GM18508 (cell line): Measurements from ENCODE around the gene CUL1.

Source experiments
- ATAC-seq: cut with Tn5 transposase; IDR thresholded peaks from one replicate; pipeline ENCODE4 v1.9.1; 2021; ENCODE audit warnings: moderate number of reproducible peaks; ENCODE audit not compliant: insufficient read depth, unreplicated experiment

Gene CUL1

DNA sequence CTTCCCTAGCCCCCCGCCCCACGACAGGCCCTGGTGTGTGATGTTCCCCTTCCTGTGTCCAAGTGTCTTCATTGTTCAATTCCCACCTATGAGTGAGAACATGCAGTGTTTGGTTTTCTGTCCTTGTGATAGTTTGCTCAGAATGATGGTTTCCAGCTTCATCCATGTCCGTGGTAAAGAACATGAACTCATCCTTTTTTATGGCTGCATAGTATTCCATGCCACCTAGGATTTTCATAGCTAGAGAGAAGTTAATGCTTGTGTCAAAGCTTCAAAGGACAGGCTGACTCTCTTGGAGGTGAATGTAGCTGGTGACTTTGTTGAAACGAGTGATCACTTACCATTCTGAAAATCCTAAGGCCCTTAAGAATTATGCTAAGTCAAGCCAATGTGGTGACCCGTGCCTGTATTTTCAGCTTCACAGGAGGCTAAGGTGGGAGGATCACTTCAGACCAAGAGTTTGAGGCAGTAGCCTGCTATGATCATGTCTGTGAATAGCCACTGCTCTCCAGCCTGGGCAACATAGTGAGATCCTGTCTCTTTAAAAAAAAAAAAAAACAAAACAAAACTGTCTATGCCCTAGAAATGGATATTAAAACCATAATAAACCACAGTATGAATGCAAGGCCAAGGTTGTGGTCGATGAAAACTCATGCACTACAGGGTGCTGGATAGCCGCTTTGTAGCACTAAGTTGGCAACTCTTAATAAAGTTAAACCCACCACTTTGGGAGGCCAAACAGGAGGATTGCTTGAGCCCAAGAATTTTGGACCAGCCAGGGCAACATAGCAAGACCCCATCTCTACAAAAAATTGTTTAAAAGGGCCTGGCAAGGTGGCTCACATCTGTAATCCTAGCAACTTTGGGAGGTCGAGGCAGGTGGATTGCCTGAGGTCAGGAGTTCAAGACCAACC, 52.0 kb downstream of the CUL1 start:
- no peak for ATAC-seq

DNA sequence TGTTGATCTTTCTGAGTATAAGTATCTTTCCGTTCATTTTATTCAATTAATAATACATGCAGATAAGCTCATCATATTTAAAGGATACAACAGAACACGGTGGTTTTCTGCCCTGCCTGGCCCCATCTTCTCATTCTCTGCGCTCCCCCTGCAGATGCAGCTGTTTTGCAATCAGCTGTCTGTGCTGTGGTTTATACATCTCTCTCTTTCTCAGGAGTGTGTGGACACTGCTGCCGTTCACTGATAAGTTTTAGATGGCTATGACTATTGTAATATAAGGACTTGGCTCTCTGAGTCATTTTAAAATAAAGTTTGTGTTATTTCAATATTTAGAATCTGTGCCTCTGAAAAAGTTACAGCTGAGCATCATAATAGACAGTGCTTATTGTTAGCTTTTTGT, 54.5 kb downstream of the CUL1 start:
- no peak for ATAC-seq

DNA sequence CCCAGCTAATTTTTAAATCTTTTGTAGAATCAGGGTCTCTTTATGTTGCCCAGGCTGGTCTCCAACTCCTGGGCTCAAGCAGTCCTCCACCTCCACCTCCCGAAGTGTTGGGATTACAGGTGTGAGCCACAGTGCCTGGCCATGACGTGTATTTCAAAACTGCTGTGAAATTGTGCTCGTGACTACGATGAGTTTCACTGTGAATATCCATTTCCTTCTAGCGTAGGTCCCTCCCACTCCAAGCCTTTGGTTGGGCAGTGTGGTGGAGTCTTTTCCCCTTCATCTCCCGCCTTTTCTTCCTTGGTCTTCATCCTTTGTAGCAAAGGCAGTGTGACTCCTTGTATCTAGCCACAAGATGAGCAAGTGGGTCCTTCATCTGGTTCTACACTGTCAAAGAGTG, 56.2 kb downstream of the CUL1 start:
- no peak for ATAC-seq

DNA sequence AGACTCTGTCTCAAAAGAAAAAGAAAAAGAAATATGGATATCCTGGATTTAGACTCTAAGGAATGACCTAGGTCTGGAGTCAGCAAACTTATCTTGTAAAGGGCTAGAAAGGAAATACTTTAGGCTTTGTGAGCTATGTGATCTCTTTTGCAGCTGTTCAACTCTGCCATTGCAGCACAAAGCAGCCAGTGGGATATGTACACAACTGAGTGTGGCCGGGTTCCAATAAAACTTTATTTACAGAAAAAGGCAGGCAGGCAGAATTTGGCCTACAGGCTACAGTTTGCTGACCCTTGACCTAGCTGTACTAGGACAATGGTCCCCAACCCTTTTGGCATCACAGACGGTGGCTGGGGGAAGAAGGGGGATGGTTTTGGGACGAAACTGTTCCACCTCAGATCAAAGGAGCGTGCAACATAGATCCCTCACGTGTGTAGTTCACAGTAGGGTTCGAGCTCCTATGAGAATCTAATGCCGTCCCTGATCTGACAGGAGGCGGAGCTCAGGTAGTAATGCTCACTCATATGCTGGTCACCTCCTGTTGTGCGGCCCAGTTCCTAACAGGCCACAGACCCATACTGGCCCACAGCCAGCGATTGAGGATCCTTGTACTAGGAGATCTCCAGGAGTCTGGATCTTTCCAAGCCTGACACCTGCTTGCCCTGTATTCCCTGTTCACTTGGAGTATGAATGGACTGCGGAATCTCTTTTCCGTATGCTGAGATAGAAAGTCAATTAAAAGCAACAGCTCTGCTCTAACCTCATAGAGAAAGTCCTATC, 63.0 kb downstream of the CUL1 start:
- ATAC-seq: no peak

DNA sequence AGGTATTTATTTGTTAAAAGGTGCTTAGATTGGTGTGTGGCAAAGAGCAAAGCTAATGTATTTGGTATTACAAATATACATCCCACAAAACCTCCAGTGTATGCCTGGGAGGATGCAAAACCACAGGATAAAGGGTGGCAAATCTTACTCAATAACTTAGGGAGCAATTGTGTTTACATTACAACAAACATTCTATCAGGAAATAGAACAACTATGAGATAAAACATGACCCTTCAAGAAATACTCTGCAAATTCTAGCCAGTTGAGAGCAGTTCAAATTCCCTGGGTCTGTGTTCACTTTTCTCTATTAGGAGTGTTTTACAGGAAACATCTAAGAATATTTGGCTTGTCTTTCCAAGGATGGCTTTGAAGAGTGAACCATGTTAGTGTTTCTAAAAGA, 64.9 kb downstream of the CUL1 start:
- no peak for ATAC-seq

DNA sequence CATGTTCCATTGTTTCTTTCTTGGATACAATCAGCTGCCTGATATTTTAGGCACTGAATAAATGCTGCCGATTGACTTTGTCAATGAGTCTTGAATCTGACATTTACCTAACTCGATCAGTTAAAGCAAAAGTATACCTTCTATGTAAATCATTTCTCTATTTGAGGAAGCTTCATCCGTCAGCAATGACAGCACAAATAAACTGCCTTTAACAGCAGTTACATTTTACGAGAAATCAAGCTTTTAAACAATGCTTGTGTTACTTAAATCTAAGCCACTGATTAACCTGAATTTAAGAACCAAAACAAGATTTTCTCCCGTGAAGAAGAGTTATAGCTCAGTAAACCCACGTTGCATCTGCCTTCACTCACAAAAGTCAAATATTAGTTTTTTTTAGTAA, 71.3 kb downstream of the CUL1 start:
- ATAC-seq: no peak

DNA sequence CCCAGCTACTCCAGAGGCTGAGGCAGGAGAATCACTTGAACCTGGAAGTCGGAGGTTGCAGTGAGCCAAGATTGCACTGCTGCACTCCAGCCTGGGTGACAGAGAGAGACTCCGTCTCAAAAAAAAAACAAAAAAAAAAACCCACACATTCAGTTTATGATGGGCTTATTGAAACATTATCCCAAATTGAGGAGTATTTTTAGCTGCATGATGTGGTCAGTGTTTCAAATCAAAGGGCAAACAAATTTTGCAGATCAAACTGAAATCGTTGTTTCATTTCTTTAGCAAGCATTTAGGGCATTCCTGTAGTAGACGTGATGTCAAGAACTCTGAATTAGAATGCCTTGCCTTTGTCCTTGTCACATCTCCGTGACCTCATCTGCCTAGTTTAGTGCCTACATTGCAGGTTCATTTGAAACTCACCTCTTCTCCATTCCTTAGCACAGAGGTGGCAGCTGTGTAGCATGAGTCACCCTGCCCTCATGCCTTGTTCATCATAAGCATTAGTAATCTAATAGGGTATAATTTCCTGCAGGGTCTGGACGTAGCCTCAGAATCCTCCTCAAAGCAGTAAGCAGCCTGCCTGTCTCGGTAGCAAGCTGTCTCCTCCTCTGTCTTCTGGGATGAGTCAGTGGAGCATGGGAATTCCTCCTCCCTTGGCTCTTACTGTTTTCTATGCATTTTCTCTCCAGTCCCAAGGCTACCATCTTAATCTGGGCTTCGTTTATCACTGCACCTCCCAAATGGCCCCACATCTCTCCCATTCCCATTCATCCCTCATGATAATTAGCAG, 73.8 kb downstream of the CUL1 start:
- ATAC-seq: no peak

DNA sequence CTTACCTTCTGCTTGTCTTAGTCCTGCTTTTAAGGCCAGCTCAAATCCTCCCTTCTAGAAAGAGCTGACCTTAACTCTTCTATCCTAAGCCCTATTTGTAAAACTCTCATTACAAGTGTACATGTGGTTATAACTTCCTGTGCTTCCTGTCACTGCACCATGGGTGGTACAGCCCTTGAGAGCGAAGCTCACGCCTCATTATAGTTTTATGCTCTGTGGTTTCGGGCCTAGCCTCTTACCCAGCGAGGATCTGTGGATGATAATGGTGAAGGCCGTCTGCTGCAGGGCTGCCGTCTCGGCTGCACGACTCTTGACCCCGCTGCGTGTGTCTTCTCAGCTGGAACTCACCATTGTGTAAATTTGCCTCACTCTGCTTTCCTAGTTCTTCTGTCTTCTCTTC, 74.6 kb downstream of the CUL1 start:
- peak; percentile 83 for ATAC-seq

DNA sequence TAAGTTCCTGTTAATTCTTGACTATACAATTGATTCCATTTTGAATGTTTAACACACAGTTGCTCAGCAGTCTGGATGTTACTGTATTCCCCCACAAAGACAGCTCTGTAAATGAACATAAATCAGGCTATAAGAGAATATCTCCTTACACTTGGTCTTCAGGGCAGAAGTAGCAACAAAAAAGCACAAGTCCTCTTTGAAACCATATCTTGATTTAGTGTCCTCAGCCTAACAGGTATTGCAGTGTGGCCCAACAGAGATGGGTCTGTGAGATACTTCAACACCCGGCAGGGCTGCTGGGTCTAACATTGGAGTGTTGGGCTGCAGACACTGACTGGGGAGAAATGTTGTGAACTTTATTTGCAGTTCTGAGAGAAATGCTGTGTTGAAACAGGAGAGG, 75.8 kb downstream of the CUL1 start:
- no peak for ATAC-seq

DNA sequence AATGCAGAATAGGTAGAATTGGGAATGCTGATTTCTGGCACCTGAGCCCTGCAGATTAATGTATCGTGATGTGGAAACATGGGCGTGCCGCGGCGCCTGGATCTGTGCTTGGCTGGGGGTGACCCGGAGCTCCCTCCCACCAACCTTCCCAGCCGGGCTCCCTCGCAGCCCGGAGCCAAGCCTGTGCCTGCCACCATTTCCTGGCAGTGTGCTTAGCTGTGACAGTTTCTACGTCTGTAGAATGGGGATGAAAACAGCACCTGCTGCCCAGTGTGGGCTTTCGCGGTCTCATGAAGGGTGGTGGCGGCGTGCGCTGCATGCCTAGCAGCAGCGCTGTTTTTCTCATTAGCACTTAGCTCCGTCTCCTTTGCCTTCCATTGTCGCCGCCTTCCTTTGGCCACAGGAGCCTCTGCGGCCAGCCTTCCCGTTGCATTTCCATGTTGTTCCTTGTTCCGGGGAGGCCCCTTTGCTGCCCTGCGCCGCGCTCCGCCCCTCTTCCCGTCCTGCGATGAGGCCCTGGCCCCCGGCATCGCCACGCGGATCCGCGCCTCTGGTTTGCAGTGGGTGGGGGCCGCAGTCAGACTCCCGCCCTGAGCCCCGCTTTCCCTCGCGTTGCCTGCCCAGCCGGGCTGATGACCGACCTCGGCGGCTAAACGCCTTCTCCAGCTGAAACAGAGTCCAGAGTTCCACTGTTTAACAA, 84.2 kb downstream of the CUL1 start:
- no peak for ATAC-seq

DNA sequence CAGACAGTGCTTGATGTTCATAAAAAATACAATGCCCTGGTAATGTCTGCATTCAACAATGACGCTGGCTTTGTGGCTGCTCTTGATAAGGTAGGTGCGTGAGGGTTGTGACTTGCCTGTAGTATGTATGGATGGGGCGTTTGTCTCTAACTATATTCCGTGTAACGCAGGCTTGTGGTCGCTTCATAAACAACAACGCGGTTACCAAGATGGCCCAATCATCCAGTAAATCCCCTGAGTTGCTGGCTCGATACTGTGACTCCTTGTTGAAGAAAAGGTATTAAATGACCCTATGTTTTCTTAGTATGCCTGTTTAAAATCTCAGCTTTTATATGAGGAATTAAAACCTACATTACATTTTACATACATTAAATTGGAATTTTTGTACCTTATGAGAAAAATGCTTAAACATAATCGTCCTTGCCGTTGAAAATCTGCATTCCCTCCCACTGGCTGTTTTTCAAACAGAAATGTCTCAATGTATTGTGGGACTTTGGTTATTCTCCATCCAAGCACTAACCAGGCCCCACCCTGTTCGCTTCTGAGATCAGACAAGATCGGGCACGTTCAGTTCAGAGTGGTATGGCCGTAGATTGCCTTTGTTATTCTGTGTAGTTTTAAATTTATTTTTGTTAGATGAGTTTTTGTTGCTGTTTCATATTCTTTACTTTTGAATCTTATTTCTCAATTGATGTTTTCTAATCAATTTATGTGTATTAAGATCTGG, 85.3 kb downstream of the CUL1 start:
- ATAC-seq: no peak

DNA sequence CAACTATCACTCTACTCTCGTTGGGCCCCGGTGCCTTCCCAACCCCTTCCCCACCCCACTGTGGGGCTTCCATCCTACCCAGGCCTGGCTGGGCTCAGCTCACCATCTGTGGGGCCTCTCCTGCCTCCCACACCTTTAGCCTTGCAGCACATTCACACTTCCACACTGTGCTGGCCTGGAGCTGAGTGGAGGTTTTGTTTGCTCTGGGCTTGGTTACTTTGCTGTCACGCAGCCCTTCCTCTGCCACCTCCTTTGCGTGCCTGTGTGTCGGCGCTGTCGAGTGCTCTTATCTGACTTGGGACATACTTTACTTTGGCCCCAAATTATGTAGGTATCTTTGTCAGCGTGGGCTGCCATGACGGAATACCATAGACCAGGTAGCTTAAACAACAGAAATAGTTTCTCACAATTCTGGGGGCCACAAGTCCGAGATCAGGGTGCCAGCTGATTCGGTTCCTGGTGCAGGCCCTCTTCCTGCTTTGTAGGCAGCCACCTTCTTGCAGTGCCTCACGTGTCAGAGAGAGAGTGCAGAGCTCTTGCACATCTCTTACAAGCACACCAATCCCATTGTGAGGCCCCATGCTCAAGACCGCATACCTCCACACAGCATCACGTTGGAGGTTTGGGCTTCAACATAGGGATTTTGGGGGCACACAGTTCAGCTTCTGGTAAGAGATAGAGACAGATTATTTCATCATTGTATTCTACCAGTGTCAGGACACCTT, 89.0 kb downstream of the CUL1 start:
- ATAC-seq: no peak

DNA sequence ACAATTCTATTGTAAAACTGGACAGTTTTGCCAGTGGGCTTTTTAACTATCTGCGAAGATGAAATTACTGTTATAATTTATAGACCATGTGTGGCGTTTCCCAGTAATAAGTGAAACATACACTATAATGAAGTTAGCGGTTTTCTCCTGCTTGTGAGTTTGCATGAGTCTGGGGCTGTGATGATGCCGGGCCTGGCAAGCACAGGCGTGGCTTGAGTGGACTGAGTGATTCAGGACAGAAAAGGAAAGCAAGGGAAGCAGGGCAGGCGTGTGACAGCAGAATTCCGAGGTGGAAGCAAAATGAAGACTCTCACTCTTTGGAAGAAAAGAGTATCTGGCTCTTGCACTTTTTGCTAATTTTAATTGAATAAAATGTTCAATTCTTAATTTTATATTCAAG, 90.5 kb downstream of the CUL1 start:
- ATAC-seq: no peak

DNA sequence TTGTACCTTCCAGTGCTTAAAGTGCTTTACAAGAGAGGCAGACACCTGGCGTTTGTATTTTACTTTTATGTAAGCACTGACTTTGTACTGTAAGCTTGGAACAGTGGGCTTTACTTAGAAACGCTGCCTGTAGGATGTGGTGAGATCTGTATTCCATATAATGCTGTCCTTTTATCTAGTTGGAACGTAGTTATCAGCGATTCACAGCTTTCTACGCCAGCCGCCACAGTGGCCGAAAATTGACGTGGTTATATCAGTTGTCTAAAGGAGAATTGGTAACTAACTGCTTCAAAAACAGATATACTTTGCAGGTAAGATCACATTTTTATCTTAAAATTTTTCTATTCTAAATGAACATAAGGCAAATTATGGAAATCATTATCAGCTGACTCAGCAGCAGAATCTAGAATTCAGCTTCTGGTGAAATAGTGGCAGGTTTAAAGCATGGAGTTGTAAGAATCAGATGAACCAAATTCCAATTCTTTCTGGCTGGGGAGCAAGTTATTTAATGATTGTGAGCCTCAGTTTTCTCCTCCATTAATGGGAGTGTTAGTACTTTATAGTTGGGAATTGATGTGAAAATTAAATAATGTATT, 91.5 kb downstream of the CUL1 start:
- ATAC-seq: no peak

DNA sequence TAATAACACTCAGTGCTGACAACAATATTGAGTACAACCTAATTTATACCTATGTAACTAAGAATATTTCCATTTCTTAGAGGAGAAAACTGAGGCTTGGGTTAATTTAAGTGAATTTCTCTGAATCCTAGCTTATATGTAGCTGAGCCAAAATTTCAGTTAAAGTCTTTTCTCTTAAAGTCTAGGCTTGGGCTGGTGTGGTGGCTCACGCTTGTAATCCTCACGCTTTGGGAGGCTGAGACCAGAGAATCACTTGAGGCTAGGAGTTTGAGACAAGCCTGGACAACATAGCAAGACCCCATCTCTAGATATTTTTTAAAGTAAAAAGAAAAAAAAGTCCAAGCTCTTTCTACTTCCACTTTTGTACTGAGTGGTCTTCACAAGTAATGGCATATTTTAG, 92.1 kb downstream of the CUL1 start:
- ATAC-seq: no peak

DNA sequence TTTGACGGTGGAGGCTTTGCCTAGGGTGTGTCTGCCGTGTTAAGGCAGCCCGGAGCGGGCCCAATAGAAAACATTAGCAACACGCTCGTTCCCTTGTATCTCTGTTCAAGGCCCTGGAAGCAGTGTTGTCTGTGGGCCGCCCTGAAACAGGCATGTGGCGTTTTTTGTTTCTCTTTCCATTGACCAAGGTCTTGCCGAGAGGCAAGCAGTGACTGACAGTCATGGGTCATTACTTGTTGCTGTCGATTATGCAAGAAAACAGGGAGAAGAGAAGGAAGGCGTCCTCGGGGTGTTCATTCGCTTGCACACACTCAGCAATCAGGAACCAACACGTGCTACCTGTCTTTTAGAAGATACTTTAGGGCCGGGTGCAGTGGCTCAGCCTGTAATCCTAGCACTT, 92.8 kb downstream of the CUL1 start:
- ATAC-seq: no peak

DNA sequence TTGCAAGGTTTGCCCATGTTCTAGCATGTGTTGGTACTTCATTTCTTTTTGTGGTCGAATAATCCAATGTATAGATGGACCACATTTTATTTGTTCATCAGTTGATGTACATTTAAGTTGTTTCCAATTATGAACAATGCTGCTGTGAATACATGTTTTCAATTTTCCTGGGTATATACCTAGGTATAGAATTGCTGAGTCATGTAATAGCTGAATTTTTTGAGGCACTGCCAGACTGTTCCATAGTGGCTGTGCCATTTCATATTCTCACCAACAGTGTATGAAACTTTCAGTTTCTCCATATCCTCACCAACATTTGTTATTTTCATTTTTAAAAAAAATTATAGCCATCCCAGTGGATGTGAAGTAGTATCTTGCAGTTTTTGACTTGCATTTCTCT, 94.9 kb downstream of the CUL1 start:
- no peak for ATAC-seq

DNA sequence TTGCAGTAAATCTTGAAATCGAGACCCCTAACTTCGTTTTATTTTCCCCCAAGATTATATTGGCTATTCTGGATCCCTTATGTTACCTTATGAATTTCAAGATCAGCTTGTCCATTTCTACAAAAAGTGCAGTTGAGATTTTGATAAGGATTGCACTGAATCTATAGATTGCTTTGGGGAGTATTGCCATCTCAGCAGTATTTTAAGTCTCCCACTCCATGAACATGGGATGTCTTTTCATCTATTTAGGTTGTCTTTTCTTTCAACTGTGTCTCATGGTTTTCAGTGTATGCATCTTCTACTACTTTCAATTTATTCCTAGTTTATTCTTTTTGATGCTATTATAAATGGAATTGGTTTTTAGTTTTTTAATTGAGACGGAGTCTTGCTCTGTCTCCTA, 95.8 kb downstream of the CUL1 start:
- no peak for ATAC-seq

DNA sequence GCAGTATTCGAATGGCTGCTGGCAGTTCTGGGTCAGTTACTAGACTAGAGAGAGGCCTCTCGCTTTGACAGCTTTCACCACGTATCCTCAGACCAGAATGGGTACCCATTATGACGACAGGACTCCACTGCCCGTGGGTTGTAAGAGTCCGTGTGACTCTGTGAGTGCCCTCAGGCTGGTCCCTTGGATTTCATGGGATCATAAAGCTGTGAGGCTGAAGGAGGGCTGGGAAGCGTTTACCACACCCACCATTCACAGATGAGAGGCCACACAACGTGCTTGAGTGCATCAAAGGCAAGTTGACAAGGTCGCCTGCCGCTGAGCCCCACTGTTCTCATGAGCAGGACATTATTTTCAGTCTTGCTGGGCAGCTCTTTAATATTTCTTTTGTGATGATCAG, 98.1 kb downstream of the CUL1 start:
- no peak for ATAC-seq
